ENCODE results near the gene TST.
"Not testable (repeated sequence)": the region's sequence is repeated elsewhere in the genome, so short reads cannot be mapped to it uniquely, and the experiment has no call there.

TST gene

DNA sequence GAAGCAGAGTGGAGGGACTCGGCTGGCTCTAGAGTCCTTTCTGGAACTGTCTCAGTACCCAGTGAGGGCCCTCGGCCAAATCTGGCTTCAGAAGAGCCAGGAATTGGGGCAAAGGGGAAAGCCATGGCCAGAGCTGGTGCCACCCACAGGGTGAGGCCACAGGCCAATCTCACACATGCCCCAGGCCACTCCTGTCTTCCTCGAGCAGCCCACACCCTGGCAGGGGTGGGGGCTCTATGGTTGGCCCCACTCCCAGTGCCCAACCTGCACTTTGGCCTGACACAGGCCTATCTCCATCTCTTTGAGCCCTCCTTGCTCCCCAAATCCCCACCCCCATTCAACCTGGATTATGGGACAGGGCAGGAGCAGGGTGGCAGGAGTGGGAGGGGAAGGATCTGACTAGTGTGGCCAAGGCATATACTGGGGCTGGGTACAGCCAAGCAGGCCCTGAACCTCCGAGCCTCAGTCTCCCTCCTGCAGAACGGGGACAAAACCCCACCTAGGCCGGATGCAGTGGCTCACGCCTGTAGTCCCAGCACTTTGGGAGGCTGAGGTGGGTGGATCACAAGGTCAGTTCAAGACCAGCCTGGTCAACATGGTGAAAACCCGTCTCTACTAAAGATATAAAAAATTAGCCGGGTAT is 6.9 kb downstream of the TST start:
- DNase-seq: no peak

- no peak for DNase-seq
These were observed 7.8 kb downstream of the TST start for GRCh38 chr22:37011472-37011871.

DNA sequence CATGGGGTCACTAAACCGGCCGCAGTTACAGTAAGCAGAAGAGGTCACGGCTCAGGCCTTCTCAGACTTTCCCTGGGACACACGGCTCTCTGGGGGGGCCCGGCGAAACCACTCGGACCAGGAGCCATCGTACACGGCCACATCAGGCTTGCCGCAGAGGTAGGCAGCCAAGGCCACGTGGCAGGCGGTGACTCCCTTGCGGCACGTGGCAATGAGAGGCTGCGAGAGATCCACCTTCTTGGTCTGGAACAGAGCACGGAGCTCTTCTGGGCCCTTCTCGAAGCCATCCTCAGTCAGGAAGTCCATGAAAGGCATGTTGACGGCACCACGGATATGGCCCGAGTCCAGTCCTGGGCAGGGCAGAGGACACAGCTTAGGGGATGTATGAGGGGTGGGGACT is 8.3 kb downstream of the TST start:
- no peak for DNase-seq

DNA sequence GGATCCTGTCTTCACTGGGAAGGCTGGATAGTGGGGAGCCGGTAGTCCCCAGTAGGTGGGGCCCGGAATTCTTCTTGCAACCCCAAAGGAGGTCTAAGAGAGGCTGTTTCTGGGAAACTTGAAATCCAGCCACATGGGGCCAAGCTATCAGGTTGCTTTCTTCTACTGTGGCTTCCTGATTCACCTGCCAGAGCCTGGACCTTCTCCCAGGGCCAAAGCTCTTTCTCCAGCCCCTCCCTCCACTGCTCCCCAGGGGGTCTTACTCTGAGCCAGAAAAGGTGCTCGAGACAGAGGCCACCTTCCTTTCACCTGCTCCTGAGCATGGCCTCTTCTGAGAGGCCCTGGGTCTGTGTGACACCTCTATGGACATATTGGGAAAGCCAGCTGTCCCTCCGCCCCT is 9.1 kb downstream of the TST start:
- no peak for DNase-seq

DNA sequence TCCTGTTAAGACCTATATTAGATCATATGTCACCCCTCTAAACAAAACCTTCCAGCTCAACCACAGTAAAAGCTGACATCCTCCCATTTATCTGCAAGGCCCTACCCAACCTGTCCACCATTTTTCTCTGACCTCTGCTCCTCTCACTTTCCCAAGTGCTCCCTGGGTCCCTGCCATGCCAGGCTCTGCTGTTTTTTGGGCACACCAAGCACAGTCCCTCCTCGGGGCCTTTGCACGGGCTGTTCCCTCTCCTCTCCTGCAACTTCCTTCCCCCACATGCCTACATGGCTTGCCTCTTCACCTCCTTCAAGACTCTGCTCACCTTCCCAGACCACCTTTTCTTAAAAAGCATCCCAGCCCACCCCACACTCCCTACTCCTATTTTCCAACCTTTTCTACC is 9.8 kb downstream of the TST start:
- DNase-seq: no peak

DNA sequence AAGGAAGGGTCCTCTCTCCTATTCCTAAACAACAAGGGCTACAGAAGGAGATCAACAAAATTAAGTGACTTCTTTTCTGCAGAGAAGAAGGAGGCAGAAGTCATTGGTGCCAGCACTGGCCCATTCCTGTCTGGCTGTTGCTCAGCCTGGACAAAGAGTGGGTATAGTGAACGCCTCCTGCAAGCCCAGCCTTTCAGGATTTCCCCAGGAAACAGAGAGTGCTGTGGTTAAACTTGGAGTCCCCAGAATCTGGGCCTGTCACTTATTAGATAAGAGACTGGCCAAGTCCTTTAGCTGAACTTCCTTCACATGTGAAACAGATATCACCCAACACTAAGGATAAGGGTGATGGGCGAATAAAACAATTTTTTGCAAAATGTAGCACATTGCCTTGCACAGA is 10.9 kb downstream of the TST start:
- no peak for DNase-seq

DNA sequence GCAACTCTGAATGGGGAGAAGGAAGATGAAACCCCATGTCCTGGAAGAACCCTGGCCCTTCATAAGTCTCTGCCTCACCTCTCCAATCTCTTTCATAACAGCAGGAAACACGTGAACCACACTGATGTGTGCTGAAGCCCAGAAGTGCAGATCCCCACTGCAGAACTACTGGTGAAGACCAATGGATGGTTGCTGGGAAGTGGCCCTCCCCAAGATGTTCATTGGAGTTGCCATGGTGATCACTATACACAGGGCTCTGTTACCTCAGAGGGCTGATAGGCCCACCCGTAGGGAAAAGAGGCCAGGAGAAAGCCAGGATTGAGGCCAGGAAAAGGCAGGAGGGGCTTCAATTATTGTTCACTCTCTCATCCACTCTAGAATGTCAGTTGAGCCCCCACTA is 11.6 kb downstream of the TST start:
- peak; percentile 36 for DNase-seq

GRCh38 chr22:37002633-37003032 is 16.6 kb downstream of the TST start:
- DNase-seq: no peak

- no peak for DNase-seq
These were observed 17.4 kb downstream of the TST start for GRCh38 chr22:37001826-37002225.

DNA sequence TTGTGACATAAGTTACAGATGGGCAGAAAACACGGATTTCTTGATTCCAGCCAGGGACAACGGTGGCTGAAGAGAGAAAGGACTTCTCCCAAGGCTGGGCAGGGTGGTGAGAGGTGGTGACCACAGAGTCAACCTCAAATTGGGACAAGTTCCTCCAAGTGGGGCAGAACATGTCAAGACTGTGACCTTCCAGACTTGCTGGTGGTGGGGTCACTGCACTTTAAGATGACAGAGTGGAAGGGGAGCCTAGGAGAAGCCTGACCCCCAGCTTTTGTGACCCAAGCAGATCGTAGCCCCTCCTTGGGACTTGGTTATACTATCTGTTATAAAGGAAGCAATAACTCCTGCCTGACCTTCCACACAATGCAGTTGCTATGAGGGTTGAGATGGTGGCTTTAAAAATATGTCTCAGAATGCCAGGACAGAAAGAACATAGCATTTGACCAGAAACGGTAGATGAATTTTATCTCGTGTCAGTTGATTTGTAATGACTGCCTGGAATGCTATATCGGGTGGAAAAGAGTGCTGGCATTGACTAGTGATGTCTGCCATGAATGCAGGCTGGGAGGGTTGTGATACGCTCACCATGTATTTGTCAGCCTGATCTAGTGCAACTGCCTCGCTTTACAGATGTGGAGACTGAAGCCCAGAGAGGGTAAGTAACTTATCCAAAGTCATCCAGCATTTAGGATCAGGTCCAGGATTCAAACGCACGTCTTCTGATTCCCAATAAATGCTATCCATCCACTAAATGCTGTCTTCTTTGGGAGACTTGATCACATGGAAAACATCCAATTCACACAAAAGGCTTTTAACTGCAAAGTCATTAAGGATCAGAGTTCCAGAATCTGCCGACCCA is 18.3 kb downstream of the TST start:
- no peak for DNase-seq

DNA sequence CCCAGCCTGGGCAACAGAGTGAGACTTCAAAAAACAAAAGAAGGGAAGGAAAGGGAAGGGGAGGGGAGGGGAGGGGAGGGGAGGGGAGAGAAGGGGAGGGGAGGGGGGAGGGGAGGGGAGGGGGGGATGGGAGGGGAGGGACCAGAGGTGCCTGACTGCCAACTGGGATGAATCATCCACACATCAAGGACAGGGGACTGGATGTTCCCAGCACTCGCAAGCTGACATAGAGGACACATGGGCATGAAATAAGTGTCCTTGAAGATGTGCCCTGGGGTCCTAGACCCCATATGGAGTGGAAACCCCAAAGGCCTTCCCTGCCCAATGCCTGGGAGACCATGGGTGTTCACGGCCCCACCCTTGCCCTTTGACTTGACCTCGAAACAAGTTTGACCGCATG is 19.8 kb downstream of the TST start:
- peak; percentile 51 for DNase-seq

DNA sequence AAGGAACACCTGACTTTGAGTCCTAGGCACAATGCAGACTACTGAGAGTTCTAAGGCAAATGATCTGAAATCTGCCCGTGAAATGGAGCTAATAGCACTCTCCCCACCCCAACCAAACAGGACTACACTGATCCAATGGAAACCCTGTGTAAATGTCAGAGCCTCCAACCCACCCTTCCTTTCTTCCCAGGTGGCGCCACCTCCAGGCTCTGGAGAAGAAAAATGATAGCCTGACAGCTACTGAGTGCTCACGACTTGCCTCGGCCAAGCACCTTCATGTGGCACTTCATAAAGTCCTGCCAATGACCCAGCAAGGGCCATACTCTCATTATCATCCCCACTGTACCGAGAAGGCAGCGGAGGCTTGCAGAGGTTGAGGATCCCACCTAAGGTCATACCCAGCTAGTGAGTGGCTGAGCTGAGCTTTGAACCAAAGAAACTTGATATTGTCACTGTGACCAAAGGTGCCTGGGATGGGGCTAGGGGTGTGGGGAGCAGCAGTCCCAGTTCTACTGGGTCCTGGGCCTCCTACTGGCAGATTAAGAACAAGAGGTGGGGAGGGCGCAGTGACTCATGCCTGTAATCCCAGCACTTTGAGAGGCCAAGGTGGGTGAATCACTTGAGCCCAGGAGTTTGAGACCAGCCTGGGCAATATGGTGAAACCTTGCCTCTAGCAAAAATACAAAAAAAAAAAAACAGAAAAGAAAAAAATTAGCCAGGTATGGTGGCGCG is 20.5 kb downstream of the TST start:
- DNase-seq: no peak

DNA sequence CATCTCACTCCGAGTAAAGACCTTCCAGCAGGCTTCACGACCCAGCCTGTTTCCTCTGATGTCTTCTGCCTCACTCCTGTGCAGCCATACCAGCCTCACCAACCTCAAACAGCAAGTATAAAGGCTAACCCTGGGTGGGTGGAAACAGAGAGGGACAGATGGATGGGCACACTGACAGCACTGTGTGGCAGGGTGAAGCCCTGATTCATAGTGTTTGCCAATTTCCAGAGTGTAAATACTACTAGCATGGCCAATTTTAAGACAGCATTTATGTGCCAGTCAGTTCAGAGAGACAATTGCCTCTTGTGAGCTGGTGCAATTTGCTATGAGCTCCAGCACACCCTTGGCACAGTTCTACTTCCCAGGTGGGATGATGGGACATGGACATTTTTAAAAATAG is 21.5 kb downstream of the TST start:
- DNase-seq: peak; percentile 40

DNA sequence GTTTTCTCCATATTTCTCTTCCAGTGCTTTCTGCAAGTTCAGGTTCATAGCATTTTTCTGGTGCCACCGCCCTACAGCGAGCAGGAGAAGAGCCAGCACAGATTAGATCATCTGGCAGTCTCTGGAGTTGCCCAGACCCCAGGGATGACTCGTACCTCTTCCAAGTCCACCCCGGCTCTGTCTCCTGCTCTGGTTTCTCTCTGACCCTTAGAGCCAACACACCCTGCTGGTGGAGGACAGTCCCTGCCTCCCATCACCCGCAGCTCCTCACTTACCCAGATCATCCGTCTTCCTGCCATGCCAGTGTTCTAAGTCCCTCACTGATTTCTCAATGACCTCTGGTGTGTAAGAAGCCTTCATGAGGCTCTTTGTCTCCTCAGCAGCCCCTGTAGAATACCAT is 28.0 kb downstream of the TST start:
- peak; percentile 89 for DNase-seq

- no peak for DNase-seq
These were observed 28.8 kb downstream of the TST start for GRCh38 chr22:36990457-36990856.

GRCh38 chr22:36989012-36989411 is 30.2 kb downstream of the TST start:
- DNase-seq: not testable (repeated sequence)

GRCh38 chr22:36988075-36988832 is 31.0 kb downstream of the TST start:
- DNase-seq: no peak

GRCh38 chr22:36986242-36986821 is 32.9 kb downstream of the TST start:
- no peak for DNase-seq

DNA sequence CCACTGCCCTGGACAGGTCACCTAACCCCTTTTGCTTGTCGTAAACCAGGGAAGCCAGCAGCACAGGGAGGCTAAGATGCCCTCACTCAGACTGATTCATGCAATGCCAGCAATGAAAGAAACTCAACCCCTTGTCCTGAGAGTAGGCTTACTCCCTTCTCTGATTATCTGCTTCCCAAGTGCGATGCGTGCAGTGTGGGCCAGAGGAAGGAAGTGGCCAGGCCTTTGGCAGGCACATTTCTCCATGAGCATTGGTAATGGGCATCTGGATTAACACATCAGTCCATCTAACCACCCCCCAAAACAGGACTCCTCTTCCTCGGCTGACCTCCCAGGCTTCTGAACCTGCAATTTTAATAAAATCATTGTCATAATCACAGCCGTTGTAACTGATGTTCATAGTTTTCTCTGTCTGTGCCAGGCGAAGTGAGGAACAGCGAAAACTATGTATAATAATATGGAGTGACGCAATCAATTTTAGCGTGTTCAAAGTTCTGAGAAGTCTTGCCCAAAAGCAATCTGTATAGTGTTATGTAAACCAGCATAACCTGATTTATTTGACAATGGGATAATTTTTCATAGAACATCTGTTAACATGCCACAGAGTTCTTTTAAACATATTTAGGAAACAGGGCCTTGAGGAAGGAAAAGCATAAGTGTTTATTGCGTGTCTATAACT is 33.9 kb downstream of the TST start:
- DNase-seq: no peak

DNA sequence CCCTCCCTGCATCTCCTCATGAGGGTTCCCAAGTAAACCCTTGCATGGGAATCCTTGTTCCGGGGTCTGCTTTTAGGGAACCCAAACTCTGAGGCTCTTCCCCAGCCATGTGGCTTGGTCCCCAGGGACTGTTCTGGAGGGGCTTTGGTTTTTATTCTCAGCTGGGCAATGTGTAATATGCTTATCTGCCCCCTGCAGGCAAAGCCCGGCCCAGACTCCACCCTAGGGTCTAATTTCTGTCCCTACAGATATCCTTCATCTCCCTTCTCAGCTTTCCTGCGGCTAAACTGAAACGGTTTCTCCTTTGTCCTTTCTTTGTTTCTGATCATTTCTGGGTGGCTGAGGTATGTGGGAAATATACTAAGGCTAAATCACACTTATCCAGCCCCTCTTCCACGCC is 37.1 kb downstream of the TST start:
- DNase-seq: peak; percentile 24

GRCh38 chr22:36981247-36981775 is 37.9 kb downstream of the TST start:
- no peak for DNase-seq

Measured in islet precursor cell (in vitro differentiated cells).